SU-DHL-6 (cell line): Measurements from ENCODE around the gene ZPBP.

Experiments
- H2AFZ ChIP-seq: fragments of 200-600 bp; sonication (generic); 2 replicates; pipeline ENCODE4 v1.6.1; 2014; ENCODE audit warnings: low read depth, mild to moderate bottlenecking, moderate library complexity, mixed read lengths, antibody characterized with exemption, low read length; ENCODE audit not compliant: severe bottlenecking
- H3F3A ChIP-seq: fragments of 200-600 bp; shearing (Covaris generic); 2 replicates; pipeline ENCODE4 v1.6.0; 2016; ENCODE audit warnings: antibody characterized with exemption, mild to moderate bottlenecking; ENCODE audit not compliant: insufficient read depth
- H3K27ac ChIP-seq: fragments of 200-600 bp; sonication (generic); 2 replicates; pipeline ENCODE4 v1.5.1; 2016; ENCODE audit warnings: low read depth, mild to moderate bottlenecking, low read length, moderate library complexity, mixed read lengths
- H3K27me3 ChIP-seq: fragments of 200-600 bp; sonication (generic), shearing (Covaris generic); 2 replicates; pipeline ENCODE4 v1.6.0; 2014; ENCODE audit warnings: mild to moderate bottlenecking, low read length
- H3K36me3 ChIP-seq: fragments of 200-600 bp; sonication (generic); 2 replicates; pipeline ENCODE4 v1.6.1; 2014; ENCODE audit warnings: mild to moderate bottlenecking, low read length, mixed read lengths
- H3K4me2 ChIP-seq: fragments of 300-600, 200-600 bp; shearing (Covaris generic), sonication (generic); 2 replicates; pipeline ENCODE4 v1.6.0; 2014; ENCODE audit warnings: low read length, low read depth, mild to moderate bottlenecking; ENCODE audit not compliant: poor library complexity, severe bottlenecking
- H3K4me3 ChIP-seq: fragments of 200-600 bp; sonication (generic); 2 replicates; pipeline ENCODE4 v1.5.1; 2014; ENCODE audit warnings: antibody characterized with exemption, low read length, mild to moderate bottlenecking, mixed read lengths; ENCODE audit not compliant: insufficient read depth, poor library complexity, severe bottlenecking
- H3K79me2 ChIP-seq: fragments of 200-600 bp; sonication (generic); 2 replicates; pipeline ENCODE4 v1.6.1; 2014; ENCODE audit warnings: mild to moderate bottlenecking, low read length, moderate library complexity; ENCODE audit not compliant: insufficient read depth
- H3K9ac ChIP-seq: fragments of 200-600 bp; sonication (generic); 2 replicates; pipeline ENCODE4 v1.7.0; 2014; ENCODE audit warnings: mild to moderate bottlenecking, low read length
- H3K9me2 ChIP-seq: fragments of 200-600 bp; sonication (generic); replicated peaks from 2 replicates; pipeline ENCODE4 v1.6.1; 2014; ENCODE audit warnings: low read length; ENCODE audit not compliant: insufficient read depth
- H3K9me3 ChIP-seq: fragments of 200-600 bp; sonication (generic); 2 replicates; pipeline ENCODE4 v1.6.1; 2014; ENCODE audit warnings: low read length, mixed read lengths; ENCODE audit not compliant: insufficient read depth
- H4K20me1 ChIP-seq: fragments of 200-600 bp; sonication (generic); 2 replicates; pipeline ENCODE4 v1.6.1; 2014; ENCODE audit warnings: low read depth, mild to moderate bottlenecking, antibody characterized with exemption, low read length, moderate library complexity, mixed read lengths
- CTCF ChIP-seq: fragments of 200-600 bp; sonication (generic); IDR thresholded peaks from one replicate; pipeline ENCODE4 v1.5.1; 2017; ENCODE audit warnings: antibody characterized with exemption, mild to moderate bottlenecking, low read length, moderate library complexity; ENCODE audit not compliant: insufficient read depth, poor library complexity, severe bottlenecking
- EZH2phosphoT487 ChIP-seq: fragments of 200-600 bp; sonication (generic), shearing (Covaris generic); conservative IDR thresholded peaks from 2 replicates; pipeline ENCODE4 v1.6.1; 2018; ENCODE audit warnings: mild to moderate bottlenecking, antibody characterized with exemption, low read length, moderate library complexity, mixed read lengths

The ZPBP gene

GRCh38 chr7:50037086-50037485 is 56.0 kb downstream of the ZPBP start:
- TF ChIP-seq CTCF (no peak), EZH2phosphoT487 (no peak)
- no peak overlapping the region for H3K27ac ChIP-seq
- no peaks in the 10 kb centered on the region for H3K27me3 ChIP-seq
- H3K9me2 ChIP-seq = no peaks in the 10 kb centered on the region
- H3K4me2 ChIP-seq = no peak overlapping the region
- no peaks in the 10 kb centered on the region for H3K79me2 ChIP-seq
- no peak overlapping the region for H2AFZ ChIP-seq
- H4K20me1 ChIP-seq = no peaks in the 10 kb centered on the region
- no peaks in the 10 kb centered on the region for H3F3A ChIP-seq
- H3K4me3 ChIP-seq = no peak overlapping the region
- no peaks in the 10 kb centered on the region for H3K36me3 ChIP-seq
- H3K9me3 ChIP-seq = no peaks in the 10 kb centered on the region
- H3K9ac ChIP-seq = no peak overlapping the region

- Histone ChIP-seq H4K20me1 (no peaks in the 10 kb centered on the region), H3K36me3 (no peaks in the 10 kb centered on the region), H3K9me3 (no peaks in the 10 kb centered on the region), H3F3A (no peaks in the 10 kb centered on the region), H3K27ac (no peak overlapping the region), H2AFZ (no peak overlapping the region), H3K4me2 (no peak overlapping the region), H3K9me2 (no peaks in the 10 kb centered on the region), H3K4me3 (no peak overlapping the region), H3K9ac (no peak overlapping the region), H3K79me2 (no peaks in the 10 kb centered on the region), H3K27me3 (no peaks in the 10 kb centered on the region)
- no peak for TF ChIP-seq CTCF
These were observed 70.1 kb downstream of the ZPBP start for GRCh38 chr7:50022991-50023390.

GRCh38 chr7:50022451-50022850 is 70.6 kb downstream of the ZPBP start:
- no peak overlapping the region for H3K4me2 ChIP-seq
- no peaks in the 10 kb centered on the region for H3K9me2 ChIP-seq
- TF ChIP-seq EZH2phosphoT487 (no peak), CTCF (no peak)
- no peaks in the 10 kb centered on the region for H3K9me3 ChIP-seq
- H3K36me3 ChIP-seq = no peaks in the 10 kb centered on the region
- H3K27ac ChIP-seq = no peak overlapping the region
- no peak overlapping the region for H2AFZ ChIP-seq
- H3K4me3 ChIP-seq = no peak overlapping the region
- H3K9ac ChIP-seq = no peak overlapping the region
- H3F3A ChIP-seq = no peaks in the 10 kb centered on the region
- no peaks in the 10 kb centered on the region for H3K79me2 ChIP-seq
- no peaks in the 10 kb centered on the region for H3K27me3 ChIP-seq
- H4K20me1 ChIP-seq = no peaks in the 10 kb centered on the region

- TF ChIP-seq EZH2phosphoT487 = no peak
- no peak for TF ChIP-seq CTCF
- Histone ChIP-seq H3K36me3 (no peaks in the 10 kb centered on the region), H3K79me2 (no peaks in the 10 kb centered on the region), H2AFZ (no peak overlapping the region), H3K9me2 (no peaks in the 10 kb centered on the region), H3K9me3 (no peaks in the 10 kb centered on the region), H4K20me1 (no peaks in the 10 kb centered on the region), H3F3A (no peaks in the 10 kb centered on the region), H3K4me2 (no peak overlapping the region), H3K9ac (no peak overlapping the region), H3K4me3 (no peak overlapping the region), H3K27me3 (0 out of 2 replicates have a peak, but pooled peaks cover 6% of the 10 kb centered on the region), H3K27ac (no peak overlapping the region)
These were observed 97.4 kb downstream of the ZPBP start for GRCh38 chr7:49995681-49996080.
